Measurements from ENCODE around the gene PPM1B.
"Not testable (repeated sequence)": the region's sequence is repeated elsewhere in the genome, so short reads cannot be mapped to it uniquely, and the experiment has no call there.

Gene PPM1B

DNA sequence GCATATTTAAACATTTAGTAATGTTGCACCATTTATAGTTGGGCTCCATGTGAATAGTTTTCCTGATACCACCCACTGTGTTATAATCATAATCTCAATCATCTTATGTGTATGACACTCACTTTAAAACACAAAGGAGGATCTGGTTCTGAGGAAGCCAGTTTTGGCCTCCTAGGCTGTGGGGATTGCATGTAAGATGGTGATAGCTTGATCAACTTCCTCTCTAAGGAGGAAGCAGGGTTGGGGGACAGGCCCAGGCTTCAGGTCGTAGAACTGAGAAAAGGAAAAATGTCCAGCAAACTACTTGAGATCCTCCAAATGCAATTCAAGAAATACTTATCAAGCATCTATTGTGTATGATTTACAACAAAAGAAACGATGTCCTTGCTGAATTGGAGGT, 4.9 kb upstream of the PPM1B start:
- DNase-seq (ENCODE audit: low spot score) = no peak

DNA sequence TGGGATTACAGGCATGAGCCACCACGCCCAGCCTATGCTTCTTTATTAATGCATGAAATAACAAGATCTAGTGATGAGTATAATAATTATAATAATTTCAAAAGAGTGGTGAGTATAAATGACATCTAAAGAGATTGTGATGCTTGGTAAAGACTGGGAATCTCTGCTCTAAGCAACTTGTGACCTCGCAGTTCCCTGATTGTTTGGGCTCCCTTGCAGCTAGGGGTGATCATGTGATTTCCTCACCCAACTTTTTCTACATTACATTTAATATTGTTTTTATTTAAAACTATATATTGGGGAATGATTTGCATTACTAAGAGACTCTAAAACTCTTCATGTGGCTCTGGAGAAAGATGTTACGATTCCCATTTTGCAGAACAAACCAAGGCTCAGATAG, 4.1 kb upstream of the PPM1B start:
- DNase-seq (ENCODE audit: low spot score) = no peak

DNA sequence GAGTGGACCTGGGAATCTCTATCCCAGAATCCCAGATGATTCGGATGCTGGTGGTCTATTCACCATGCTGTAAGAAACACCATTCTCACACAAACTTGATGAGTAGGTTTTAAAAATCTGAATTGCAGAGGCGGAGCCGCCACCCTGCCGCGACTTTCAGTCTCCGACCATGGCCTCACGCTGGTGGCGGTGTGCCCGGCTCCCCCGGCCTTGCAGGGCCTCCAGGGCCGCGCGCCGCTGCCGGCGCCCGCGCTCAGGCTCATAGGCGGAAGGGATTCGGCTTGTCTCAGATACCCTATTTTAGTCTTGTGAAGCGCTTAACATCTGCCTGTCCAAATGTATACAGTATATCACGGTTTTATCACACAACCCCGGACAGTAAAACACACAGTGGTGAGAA, 2.6 kb upstream of the PPM1B start:
- no peak for DNase-seq (ENCODE audit: low spot score)

DNA sequence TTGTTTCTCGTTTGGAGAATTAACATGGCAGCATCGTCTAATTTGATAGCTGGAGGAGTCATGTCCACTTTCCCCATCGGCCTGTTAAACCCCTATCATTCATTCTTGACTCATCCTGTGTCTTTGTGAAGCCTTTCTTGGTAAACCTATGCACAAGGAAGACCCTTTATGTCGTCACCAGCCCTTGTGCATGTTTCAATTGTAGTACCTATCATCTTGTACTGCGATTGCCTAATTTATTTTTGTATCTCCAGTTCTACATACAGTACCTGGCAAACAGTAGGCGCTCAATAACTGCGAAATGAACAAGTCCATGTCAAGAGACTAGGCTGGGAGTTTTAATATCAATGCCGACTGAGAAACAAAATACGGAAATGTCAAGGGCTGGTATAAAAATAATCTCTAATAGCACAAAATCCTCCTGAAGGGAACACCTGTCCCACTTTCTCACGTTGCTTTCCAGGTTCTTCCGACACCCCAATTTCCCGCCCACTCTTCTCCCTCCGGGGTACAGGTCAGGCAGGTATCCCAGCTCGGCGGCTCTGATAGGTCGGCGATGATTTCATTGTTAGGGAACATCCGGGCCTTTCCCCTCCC, 1.3 kb upstream of the PPM1B start:
- DNase-seq (ENCODE audit: low spot score) = no peak

DNA sequence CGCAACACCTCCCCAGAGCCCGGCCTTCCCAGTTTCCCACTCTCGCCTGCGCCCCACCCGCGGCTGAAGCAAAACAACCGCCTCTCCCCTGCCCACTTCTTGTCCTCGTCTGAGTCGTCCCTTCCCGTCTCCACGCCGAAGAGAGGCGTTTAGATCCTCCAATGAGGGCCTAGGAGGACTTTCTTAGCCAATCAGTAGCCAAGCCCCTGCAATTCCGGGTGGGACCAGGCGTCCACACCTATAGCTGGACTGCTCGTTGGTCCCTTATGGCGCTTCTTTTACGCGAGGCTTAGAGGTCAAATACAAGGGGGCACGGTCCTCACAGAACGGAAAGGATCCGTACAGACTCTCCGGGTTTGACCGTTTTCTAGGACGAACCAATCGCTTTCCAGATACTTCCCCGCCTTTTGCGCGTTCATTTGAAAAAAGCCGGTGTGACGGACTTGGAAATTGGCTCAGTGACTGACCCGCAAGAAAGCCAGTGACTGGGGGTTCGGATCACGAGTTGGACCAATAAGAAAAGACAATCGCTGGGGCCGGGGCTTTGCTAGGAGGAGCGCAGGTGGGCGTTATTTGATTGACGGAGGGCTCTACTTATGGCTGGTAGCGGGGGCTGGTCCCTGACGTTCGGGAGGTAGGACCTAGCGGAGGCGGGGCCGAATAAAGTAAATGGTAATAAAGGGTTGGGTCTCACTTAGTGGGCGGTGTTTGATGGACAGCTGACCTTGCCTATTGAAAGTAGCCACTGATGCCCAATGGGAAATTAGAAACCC, 581 bp upstream of the PPM1B start:
- peak; percentile 99 for DNase-seq (ENCODE audit: low spot score)

DNA sequence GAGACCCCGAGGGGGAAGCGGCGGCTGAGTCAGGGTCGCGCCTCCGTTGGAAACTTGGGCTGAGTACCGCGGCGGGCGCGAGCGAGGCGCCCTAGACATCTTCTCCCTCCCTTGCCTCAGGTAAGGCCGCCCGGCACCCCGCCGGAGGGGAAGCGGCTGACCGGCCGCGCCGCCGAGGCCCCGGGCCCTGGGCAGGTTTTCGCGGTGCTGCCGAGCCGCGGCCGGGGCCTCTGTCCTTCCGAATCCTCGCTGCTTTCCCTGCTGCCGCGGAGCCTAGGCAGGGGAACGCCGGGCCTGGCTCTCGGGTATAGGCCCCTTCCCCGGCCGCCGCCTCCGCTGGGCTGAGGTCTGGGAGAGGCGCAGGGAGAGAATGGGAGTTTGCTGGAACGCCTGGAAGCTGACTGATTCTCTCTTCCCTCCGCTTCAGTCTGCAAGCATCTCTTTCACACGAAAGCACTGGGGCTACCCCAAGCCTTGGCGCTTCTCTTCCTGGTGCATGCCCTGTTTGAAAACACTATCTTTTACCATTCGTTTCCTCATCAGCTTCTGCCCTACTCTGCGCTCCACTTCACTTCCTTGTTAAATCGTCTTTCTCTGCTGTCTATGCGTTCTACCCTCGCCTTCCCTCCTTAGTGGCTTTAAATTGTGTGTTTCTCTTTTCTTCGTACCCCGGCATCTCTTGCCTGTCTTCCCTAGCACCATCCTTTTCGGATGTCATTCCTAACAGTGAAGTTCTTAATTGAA, 652 bp downstream of the PPM1B start:
- DNase-seq (ENCODE audit: low spot score) = peak; percentile 52

DNA sequence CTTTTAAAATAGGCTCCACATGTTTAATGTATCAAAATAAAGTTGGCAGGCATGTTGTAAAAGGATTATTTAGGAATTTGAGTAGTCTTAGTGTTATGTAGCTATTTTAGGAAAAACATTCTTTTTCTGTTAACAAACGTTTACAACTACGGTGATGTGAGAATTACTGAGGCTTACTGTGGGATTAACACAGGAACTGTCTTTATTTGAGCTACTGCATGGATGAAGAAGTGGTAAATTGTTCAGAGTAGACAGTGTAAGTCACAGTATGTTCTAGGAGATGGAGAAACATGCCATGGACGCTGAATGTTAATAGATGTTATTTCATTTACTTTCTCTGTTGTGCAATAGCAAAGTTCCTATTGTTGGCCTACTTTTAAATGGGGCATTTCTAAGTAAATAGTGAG, 1.6 kb downstream of the PPM1B start:
- no peak for DNase-seq (ENCODE audit: low spot score)

DNA sequence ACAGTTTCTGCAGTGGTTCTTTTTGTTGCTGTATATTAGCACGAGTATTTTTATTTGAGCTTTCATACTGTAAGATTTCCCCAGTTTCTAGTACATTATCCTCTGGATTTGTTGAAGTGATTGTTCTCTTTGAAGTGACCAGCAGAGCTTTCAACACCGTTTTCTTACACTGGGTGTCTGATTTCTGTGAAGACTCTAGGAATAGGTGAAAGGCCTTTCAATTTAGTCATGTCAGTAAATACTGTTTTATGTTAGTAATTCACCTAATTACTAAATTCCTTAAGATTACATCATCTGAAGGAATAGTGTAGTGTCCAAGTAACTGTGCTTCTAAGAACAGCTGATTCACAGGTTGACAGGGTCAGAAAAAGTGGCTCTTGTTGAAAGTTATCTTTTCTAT, 2.3 kb downstream of the PPM1B start:
- DNase-seq (ENCODE audit: low spot score) = no peak

DNA sequence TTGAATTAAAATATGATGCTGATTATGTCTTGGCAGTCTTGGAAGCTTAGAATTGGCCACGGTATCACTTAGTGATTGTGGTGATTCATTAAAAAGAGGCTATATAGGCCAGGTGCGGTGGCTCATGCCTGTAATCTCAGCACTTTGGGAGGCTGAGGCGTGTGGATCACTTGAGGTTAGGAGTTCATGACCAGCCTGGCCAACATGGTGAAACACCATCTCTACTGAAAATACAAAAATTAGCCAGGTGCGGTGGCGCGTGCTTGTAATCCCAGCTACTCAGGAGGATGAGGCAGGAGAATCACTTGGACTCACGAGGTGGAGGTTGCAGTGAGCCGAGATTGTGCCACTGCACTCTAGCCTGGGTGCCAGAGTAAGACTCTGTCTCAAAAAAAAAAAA, 2.8 kb downstream of the PPM1B start:
- not testable (repeated sequence) for DNase-seq (ENCODE audit: low spot score)

DNA sequence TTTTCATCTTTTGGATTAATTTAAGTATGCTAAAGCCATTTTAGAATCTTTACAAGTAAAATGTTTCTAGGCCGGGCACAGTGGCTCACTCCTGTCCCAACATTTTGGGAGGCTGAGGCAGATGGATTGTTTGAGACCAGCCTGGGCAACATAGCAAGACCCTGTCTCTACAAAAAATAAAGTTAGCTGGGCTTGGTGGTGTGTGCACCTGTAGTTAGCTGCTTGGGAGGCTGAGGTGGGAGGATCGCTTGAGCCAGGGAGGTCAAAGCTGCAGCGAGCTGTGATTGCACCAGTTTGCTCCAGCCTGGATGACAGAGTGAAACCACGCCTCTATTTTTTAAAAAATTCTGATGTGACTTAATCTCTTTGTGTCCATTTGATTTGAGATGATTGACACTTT, 3.9 kb downstream of the PPM1B start:
- DNase-seq (ENCODE audit: low spot score) = no peak

DNA sequence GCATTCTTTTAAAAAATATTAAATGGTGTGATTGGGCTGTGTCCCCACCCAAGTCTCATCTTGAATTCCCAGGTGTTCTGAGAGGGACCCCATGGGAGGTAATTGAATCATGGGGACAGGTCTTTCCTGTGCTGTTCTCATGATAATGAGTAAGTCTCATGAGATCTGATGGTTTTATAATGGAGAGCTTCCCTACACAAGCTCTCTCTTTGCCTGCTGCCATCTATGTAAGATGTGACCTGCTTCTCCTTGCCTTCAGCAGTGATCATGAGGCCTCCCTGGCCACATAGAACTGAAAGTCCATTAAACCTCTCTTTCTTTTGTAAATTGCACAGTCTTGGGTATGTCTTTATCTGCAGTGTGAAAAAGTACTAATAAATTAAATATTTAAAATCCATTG, 10.3 kb downstream of the PPM1B start:
- no peak for DNase-seq (ENCODE audit: low spot score)

DNA sequence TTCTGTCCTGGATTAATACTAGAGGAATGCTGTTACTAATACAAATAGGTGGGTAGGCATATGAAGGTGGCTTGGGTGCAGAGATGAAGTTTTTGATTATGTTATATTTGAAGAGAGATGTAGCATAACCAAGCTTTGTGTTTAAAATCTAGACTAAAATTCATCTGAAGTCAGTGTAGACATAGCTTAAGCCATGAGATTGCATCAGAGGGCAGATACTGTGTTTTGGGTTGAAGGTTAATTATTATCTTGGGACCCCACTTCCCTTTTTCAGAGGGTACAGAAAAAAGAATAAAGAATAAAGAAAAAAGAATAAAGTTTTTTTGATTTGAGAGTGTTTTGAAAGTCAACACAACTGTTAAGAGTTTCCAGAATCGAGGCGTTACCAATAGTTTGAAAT, 13.0 kb downstream of the PPM1B start:
- DNase-seq (ENCODE audit: low spot score) = no peak

DNA sequence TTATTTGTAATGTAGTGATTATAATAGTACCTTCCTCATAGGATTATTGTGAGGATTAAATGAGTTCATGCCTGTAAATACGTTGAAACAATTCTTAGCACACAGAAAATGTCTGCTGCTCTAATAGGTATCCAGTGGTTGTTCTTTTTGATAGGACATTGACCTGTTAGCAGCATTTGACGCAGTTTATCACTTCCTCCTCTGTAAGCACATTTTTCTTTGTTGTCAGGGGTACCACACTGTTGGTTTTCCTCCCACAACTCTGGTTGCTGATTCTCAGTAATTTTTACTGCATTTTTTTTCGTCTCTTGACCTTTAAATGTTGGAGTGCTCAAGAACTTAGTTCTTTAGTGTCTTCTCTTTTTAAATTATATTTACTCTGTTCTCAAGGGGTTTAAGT, 15.4 kb downstream of the PPM1B start:
- no peak for DNase-seq (ENCODE audit: low spot score)

DNA sequence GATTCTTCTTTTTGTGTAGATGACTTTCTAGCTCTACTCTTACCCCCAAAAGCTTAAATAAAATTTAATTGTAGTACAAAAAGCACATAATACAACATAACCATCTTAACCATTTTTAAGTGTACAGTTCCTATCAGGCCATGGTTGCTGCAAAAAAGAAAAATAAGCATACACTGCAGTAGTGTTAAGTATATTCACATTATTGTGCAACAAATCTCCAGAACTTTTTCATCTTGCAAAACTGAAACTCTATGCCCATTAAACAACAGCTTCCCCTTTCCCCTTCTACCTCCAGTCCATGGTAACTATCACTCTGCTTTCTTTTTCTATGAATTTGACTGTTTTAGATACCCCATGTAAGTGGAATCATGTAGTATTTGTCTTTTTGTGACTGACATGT, 18.1 kb downstream of the PPM1B start:
- no peak for DNase-seq (ENCODE audit: low spot score)

DNA sequence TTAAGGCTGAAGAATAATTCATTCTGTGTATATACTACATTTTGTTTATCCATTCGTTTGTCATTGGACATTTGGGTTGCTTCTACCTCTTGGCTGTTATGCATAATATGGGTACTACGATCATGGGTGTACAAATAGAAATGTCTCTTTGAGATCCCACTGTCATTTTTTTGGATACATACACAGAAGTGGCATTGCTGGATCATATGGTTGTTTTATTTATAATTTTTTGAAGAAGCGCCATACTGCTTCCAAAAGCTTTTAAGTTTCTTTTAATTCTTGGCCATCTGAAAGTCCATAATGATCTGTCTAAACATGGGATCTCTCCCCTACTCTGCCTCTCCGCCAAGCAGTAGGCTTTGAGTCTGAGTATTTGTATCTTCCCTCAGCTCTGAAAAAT, 18.6 kb downstream of the PPM1B start:
- DNase-seq (ENCODE audit: low spot score) = no peak

DNA sequence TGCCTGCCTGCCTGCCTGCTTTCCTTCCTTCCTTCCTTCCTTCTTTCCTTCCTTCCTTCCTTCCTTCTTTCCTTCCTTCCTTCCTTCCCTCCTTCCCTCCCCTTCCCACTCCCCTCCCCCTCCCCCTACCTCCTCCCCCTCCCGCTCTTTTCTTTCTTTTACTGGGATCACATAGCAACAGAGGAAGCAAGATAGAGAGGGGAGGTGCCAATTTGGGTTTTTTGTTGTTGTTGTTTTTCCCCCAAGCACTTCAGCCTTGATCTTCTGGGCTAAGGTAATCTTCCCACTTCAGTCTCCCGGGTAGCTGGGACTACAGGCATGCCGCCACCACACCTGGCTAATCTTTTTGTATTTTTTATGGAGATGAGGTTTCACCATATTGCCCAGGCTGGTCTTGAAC, 20.0 kb downstream of the PPM1B start:
- no peak for DNase-seq (ENCODE audit: low spot score)

DNA sequence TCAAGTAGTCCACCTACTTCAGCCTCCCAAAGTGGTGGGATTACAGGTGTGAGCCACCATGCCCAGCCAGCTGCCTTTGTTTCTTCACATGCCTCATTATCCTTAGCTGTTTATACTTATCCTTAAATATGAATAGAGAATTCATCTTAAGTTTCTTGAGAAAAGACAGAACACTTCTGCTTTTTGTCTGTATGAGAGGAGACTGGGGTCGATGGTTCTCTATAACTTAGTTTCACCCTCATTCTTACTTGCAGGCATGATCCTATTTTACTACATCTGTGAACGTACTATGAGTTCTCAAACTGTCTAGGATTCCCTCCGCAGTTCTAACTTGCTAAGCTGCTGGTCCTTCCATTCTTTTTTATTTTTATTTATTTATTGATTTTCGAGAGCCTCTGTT, 20.4 kb downstream of the PPM1B start:
- no peak for DNase-seq (ENCODE audit: low spot score)

DNA sequence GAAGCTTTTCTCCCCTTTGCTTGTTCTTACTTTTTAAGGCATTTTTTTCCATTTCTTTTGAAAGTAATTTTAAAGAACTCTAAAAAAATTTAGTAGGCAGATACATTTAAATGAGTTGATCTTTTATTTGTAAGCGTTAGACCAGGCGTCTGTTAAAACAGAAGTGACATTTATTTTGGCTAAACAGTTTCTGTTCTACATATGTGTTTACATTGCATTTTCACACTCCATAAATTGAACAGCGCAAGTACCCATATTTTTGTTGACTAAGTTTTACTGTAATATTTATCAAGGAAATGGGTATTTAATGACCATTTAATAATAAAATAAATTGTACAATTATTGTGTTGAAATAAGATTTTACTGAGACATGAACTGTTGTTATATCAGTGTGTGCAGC, 21.9 kb downstream of the PPM1B start:
- no peak for DNase-seq (ENCODE audit: low spot score)

DNA sequence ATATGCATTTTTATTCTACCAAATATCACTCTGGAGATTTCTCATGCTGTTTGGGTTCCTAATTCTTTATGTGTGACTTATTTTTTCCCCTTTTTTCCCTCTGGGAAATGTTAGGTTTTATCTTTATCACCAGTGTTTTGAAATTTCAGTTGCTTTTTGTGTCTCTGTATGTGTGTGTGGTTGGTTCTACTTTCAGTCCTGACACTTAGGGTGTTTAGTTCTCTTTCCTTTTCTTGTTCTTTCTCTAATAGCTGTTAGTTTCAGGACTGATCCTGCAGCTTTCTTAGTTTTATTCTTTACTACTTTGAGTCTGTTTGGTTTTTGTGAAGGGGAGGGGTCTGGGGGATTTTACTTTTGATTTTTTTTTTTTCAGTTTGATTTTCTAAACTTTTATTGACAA, 23.1 kb downstream of the PPM1B start:
- peak; percentile 39 for DNase-seq (ENCODE audit: low spot score)

DNA sequence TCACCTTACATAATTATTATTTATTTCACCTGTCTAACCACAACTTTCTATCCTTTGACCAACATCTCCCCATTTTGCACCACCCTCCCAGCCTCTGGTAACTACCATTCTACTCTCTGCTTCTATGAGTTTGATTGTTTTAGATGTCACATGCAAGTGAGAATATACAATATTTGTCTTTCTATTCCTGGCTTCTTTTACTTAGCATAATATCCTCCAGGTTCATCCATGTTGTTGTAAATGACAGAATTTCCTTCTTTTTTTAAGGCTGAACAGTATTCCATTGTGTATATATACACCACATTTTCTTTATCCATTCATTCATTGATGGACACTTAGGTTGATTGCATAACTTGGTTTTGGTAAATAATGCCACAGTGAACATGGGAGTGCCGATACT, 24.0 kb downstream of the PPM1B start:
- DNase-seq (ENCODE audit: low spot score) = no peak

DNA sequence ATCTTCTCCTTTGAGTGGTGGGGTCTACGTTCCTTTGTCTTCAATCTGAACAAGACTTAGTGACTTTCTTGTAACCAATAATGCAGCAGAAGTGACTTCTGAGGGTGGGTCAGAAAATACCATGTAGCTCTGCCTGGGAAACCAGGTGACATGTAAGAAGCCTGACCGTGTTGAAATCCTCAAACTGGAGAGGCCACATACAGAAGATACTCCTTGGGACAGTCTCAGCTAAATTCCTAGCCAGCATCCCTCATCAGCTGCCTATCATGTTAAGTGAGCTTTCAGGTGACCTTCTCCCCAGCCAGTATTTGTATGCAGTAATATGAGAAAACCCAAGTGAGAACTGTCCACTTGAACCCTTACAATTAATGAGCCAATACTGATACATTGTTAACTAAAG, 27.0 kb downstream of the PPM1B start:
- DNase-seq (ENCODE audit: low spot score) = no peak

DNA sequence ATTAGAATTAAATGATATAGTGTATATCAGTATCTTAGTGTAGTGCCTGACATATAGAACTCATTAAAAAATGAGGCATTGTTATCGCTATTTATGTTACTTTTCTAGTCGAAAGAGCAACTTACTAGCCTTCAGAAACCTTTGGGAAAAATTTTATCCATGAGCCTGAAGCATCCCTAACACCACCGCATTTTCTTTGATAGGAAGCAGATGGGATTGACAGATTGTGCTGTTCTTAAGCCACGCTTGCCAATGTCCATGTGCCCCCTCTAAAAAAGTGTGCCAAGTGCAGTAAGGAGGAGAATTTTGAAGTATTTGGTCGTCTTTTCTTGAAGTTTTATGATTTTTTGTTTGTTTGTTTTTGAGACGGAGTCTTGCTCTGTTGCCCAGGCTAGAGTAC, 29.1 kb downstream of the PPM1B start:
- no peak for DNase-seq (ENCODE audit: low spot score)

DNA sequence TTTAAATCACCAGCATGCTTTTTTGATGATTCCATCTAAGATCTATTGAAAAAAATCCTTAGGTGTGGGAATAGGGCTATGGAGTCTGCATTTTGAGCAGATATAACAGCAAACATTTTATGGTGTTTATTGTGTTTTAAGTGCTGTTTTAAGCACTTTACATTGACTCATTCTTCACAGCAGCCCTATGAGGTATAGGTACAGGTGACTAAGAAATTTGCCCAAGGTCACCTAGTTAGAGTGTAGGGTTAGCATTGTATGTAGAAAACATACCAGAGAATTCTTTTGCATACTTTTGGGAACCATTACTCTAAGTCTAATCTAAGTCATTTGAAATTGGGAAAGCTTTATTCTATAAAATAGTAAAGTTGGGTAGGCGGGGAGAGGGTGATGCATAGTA, 31.3 kb downstream of the PPM1B start:
- no peak for DNase-seq (ENCODE audit: low spot score)

DNA sequence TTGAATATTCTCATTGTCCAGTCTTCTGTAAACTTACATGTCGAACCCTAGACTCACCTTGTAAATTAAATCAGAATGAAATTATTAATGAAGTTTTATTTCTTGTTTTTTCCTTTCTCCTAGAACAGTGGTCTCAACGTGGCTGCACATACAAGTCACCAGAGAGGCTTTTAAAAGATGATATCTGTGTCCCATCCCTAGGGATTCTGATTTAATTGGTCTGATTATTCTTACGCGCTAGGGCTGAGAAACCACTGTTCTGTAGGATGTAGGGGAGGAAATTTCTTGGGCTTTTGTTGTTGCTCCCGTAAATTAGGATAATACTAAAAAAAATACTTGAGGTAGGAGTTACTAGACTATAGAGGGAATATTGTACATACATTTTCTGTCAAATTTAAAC, 32.1 kb downstream of the PPM1B start:
- no peak for DNase-seq (ENCODE audit: low spot score)
